Cardiac septum (tissue), 1 donor: Measurements from ENCODE around the gene COA3. TPM values are rescaled to one million over a fixed set of nuclear protein-coding genes. Genes with fewer than 3 reads are reported as not detected.
"Not testable (repeated sequence)": the region's sequence is repeated elsewhere in the genome, so short reads cannot be mapped to it uniquely, and the experiment has no call there.

Experiments used
- DNase-seq: peaks from one replicate; pipeline ENCODE4 v3.0.0-alpha.2; 2020; ENCODE audit warnings: low spot score
- intact Hi-C: fragments of 100-400 bp; cut with DNase I; formaldehyde crosslinking; loops from one replicate; pipeline ENCODE4 v1.14.0; 2022
- total RNA-seq: library from RNA; stranded (reverse); fragmentation: NEBNext Ultra II Directional; extraction: Animal tissue kit (Norgen Biotek cat#: 25700); gene quantifications from one replicate; pipeline ENCODE4 v1.2.1, GENCODE V29; 2021
- donor health status: DM: no; HTN: no; CAD: no.

The COA3 gene
- total RNA-seq, 1 donor from 2014 or later, result 61.4 TPM

DNA sequence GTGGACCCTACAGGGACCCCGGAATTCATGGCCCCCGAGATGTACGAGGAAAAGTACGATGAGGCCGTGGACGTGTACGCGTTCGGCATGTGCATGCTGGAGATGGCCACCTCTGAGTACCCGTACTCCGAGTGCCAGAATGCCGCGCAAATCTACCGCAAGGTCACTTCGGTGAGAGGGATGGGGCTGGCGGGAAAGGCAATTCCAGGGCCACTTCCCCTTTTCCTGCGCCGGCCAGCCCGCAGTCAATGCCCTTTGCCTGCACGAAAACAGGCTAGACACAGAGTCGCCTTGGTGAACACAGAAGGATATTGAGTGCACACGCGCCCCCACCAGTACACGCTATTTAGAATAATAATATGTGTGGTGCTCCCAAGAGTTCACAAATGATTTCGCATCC, 14.1 kb downstream of the COA3 start:
- intact Hi-C loops, result no loop called here
- DNase-seq, result no peak

DNA sequence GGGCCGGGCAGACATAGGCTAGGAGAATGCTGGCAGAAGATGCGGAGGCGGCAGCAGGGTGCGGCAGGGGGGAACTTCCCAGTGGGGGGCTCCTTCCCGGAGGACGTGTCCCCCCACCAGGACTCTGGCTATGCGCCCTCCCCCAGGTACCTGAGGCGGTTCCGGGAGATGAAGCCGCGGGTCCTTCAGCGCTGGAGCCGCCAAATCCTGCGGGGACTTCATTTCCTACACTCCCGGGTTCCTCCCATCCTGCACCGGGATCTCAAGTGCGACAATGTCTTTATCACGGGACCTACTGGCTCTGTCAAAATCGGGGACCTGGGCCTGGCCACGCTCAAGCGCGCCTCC, 14.7 kb downstream of the COA3 start:
- no peak for DNase-seq
- intact Hi-C loops, result no loop called here

DNA sequence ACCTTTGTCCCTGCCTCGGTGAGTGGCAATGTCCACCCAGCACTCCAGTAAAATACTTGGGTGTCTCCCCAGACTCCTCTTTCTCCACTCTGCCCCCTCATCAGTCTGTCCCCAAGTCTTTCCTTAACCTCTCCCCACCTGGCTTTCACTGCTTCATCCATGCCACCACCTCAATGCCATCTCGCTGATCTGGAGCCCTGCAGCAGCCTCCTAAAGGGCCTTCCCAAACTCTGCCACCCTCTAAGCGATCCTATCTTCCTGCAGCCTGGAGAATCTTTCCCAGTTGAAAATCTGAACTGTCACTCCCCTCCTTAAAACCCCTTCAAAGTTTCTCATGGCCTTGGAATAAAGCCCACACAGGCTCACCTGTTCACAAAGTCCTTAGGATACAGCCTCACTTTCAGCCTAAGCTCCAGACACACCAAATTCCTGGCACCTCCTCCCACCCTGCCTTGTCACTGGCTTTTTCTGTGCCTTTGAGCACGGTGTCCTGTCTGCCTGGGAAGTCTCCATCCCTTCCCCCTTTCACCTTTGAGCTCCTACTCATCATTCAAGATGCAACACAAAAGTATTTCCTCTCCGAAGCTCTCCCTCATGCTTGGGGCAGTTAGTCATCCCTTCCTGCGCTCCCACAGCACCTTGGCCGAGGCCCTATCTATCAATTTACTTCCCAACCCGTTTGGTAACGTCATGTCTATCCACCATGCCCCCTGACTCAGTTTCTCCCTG, 15.3 kb downstream of the COA3 start:
- DNase-seq, result no peak

DNA sequence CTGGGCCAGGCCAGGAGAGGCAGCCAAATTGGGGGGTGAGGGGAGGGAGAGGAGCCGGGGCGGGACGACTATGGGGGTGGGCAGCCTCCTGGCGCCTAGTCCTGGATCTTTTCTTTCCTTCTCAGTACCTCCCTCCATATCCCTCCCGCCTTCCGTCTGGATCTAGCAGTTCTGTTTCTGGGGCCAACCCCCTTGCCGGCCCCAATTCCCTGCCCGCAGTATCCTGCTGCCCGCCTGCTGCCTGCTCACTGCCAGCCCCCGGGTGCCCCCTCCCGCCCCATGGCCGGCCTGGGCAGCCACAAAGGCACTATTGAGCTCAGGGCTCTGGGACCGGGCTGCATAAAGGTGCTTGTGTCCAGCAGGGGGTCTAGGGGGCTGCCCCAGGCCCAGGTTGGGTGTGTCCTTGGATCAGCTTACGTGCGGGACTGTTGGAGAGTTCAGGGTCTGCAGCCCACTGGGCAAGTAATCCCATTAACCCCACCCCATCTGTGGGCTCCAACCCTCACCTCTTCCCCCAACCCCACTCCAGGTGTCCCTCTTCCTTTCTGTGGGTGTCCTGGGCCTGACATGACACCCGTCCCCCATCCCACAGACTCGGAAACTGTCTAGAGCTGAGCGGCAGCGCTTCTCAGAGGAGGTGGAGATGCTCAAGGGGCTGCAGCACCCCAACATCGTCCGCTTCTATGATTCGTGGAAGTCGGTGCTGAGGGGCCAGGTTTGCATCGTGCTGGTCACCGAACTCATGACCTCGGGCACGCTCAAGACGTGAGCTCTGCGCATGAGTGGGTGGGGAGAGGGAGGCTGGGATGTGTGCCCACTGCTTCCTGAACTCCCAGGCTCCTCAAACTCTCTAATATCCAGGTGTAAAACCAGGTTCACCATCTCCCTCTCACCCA, 16.1 kb downstream of the COA3 start:
- no peak for DNase-seq
- intact Hi-C loops, result no loop called here

More for the DNA sequence above, 15.3 kb downstream of the COA3 start:
- intact Hi-C loops, result no loop called here

DNA sequence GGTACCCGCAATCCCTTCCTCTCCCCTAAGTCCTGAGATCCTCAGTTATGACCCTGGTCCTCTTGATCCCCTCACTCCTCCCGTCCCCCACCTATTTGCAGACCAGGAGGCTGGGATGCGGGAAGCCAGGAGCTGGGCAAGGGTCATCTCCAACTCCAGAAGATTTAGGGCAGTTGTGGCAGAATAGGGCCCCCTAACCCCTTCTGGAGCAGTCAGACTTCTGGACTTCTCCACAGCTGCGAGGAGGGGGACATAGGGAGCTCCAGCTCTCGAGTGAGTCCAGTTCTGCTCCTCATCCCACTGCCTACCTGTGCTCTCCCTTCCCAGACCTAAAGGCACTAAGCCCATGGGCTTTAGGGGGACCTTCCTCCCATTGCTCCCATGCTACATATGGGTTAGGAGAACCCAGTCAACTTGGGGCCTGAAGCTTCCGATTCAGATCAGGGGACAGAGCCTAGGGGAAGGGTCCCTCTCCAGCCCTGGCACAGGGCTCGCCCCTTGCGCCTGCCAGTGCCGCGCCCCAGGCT, 16.8 kb downstream of the COA3 start:
- DNase-seq, result no peak
- intact Hi-C loops, result no loop called here

DNA sequence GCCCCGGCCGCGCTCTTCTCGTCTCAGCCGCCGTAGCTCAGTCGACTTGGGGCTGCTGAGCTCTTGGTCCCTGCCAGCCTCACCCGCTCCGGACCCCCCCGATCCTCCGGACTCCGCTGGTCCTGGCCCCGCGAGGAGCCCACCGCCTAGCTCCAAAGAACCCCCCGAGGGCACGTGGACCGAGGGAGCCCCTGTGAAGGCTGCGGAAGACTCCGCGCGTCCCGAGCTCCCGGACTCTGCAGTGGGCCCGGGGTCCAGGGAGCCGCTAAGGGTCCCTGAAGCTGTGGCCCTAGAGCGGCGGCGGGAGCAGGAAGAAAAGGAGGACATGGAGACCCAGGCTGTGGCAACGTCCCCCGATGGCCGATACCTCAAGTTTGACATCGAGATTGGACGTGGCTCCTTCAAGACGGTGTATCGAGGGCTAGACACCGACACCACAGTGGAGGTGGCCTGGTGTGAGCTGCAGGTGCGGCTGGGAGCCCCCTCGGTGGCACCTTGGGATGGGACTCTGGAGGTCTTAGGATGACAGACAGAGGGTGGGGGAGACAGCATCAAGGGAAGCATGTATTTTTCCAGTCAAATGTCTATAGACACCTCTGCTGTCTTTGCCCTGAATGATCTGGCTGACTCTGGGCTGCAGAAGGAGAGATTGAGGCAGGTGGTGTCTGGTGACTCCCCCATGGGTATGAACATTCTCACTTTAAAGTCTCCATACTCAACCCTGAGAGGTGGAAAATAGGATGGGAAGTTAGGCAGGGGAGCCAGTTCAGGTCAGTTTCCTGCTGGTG, 17.5 kb downstream of the COA3 start:
- intact Hi-C loops, result no loop called here
- no peak for DNase-seq

DNA sequence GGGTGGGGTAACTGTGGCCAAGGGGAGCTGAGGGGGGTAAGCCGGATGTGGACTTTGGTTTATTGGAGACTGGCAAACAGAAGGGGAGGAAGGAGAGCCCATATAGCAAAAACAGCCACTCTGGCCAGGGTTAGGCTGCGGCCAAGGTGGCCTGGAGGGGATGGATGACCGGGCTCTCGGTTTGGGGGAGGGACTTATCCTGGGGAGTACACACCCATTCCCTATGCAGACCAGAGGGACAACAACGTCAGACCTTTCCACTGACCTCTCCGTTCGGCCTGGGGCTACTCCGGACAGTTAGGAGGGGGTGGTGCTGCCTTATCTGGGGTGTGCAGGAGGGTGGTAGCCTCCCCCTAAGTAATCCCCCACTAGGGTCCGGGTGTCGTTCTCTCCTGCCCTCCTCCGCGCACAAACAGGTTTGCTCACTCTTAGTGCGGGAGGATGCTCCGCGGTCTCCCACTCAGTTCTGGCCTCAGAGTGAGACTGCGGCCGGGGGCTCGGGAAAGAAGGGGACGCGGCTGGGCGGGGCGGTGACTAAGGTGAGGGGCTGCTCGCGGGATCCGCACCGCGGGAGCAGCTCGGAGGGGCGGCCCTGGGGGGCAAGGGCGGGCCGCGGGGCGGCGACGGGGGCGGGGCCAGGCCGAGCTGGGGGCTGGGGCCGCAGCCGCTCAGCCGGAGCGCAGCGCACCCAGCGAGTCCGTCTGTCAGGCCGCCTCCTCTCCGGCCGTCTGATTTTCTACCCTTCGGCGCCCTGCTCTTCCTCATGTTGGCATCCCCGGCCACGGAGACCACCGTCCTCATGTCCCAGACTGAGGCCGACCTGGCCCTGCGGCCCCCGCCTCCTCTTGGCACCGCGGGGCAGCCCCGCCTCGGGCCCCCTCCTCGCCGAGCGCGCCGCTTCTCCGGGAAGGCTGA, 18.3 kb downstream of the COA3 start, which contains the start of gene WNK4:
Gene WNK4 (plus strand): TSS at position 675 of the 915 bp plus-strand sequence. CDS start 89 bp downstream, at position 764.
- DNase-seq, result no peak
- intact Hi-C loops, result no loop called here

DNA sequence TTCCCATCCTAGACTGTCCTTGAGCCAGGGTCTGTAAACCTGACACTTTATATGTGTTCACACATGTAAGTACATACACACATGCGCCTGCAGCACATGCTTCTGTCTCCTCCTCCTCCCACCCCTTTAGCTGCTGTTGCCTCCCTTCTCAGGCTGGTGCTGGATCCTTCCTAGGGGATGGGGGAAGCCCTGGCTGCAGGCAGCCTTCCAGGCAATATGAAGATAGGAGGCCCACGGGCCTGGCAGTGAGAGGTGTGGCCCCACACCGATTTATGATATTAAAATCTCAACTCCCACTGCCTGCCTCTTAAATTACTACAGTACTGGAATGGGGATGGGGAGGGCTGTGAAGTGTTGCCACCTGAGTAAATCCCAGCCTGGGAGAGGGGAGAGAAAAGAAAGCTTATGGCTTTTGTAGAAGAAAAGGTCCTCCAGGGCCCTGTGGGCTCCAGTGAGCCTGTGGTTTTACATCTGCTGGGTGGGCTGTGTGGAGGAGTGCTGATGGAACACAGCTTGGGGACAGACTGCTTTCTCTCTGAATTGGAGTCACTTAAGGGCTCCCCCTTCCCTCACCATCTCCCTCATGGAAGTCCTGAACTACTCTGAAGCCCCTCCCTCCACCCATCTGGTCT, 19.1 kb downstream of the COA3 start:
- intact Hi-C loops, result no loop called here
- DNase-seq, result no peak

DNA sequence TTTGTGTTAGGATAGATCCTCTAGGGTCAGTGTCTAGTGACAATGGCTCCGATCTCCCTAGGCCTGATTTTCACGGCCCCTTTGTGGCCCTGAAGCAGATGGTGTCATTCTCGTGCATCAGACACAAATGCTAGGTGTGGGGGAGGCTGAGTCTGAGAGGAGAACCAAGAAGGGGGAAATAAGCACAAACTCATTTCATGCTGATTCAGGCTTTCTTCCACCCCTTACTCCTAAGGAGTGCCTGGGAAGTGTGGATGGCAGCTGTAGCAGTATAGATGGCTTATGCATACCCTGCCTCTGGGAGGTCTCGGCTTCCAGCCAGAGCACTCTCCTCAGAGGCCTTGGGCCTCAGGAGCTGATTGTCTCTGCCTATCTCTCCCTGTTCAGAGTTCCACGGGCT, 19.9 kb downstream of the COA3 start:
- intact Hi-C loops, result no loop called here
- no peak for DNase-seq

DNA sequence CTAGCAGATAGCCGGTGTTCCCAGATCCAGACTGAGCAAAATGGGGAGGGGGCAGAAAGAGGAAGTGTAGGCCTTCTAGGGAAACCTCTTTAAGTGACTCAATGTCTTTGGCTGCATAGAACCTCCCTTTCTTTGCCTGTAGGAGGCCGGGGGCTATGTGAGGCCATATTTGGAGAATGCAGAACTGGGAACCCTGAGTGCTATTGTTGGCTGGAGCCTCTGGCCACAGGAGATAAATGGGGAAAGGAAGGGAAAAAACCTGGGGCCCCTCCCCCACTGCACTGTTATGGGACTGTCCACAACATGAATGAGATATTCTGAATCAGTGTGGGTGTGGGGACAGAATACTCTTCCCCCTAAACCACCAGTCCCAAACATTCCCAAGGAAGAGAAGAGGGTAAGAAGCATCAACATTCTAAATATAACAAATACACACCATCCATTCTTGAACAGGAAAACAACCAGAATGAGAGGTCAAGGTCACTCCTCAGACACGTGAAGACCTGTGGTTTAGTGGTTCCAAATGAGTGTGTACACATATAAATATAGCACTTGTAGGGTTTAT, 22.9 kb downstream of the COA3 start:
- intact Hi-C loops, result no loop called here

DNA sequence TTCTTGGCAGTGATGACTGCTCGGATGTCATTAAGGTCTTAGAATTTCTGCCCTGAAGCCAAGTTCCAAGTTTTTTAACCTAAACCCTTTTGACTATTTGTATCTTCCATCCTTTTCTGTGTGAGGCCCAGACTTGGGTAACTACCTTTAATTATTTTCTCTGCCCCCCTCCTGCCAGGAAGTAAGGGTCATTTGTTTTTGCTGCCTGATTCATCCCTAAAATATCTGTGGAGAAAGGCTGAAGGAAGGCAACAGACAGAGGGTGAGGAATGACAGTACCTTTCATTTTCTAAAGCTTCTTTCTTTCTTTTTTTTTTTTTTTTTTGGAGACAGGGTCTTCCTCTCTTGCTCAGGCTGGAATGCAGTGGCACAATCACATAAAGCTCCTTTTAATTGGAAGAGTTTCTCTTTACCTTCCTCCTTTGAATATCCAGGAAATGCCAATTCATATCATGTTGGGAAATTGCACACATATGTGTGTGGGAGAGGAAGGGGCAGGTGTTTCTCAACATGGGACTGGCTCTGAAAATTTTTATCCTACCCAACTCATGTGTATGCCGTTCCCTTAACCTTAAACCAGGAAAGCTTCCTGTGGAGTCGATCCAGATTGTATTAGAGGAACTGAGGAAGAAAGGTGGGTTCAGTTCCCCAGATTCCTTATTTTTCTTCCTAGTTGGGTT, 24.3 kb downstream of the COA3 start:
- no peak for DNase-seq
- intact Hi-C loops, result no loop called here

More for the DNA sequence above, 22.9 kb downstream of the COA3 start:
- DNase-seq, result no peak

DNA sequence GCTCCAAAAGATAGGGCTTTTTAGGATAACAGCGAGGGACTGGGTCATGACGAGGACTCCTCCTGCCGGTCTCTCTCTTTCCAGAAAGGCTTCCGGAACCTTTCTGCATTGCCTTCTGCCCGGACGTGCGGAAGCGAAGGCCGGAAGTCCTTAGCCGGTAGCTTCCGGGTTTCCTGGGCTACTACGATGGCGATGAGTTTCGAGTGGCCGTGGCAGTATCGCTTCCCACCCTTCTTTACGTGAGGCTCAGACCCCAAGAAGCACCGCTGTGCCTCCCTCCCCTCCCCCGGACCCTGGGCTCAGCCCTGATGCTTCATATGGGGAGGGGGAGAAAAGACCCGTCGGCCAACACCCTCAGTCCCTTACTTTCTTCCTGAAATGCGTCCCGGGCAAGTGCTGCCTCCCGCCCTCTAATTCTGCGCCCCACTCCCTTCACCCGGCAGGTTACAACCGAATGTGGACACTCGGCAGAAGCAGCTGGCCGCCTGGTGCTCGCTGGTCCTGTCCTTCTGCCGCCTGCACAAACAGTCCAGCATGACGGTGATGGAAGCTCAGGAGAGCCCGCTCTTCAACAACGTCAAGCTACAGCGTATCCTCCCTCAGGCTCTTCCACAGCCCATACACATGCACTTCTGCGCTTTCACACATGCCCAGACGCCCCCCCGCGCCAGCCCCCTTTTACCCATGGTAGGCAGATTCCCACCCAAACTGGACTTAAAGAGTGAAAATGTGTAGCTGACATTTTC, 25.0 kb downstream of the COA3 start, which contains the start of gene VPS25:
Gene VPS25 (plus strand): TSS at position 160 of the 746 bp plus-strand sequence. CDS start 27 bp downstream, at position 187.
- DNase-seq, result peak; percentile 92
- intact Hi-C loops, result no loop called here

DNA sequence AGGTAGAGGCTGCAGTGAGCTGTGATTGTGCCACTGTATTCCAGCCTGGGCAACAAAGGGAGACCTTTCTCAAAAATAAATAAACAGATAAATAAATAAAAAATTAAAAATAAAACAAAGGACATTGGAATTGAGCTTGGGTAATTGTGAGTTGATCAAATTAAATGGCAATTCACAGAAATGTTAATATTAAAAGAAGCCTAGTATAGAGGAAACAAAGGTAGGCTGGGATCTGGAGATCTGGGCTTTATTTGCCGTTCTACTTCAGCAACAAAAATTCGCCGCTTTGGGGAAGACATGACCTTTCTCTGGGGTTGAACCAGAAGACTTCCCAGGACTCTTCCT, 25.6 kb downstream of the COA3 start:
- intact Hi-C loops, result no loop called here
- DNase-seq, result no peak

DNA sequence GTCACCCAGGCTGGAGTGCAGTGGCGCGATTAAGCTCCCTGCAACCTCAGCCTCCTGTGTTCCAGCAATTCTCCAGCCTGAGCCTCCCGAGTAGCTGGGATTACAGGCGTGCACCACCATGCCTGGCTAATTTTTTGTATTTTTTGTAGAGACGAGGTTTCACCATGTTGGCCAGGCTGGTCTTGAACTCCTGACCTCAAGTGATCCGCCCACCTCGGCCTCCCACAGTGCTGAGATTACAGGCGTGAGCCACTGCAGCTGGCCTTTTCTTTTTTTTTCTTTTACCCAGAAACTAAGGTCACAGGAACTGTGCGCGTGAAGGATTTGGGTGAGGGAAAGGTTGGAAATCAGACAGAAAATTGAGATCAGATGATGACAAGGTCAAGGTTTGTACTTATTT, 28.5 kb downstream of the COA3 start:
- DNase-seq, intact Hi-C loops: not testable (repeated sequence)

DNA sequence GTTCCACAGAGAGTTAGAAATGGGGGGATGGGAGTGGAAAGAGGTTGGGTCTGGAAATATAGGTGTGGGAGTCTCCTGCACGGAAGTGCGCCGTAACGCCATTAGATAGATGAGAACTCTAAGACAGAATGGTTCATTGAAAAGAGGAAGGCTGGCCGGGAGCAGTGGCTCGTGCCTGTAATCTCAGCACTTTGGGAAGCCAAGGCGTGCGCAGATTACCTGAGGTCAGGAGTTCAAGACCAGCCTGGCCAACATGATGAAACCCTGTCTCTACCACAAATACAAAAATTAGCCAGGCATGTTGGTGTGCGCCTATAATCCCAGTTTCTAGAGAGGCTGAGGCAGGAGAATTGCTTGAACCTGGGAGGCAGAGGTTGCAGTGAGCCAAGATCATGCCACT, 30.5 kb downstream of the COA3 start:
- intact Hi-C loops, DNase-seq: not testable (repeated sequence)

DNA sequence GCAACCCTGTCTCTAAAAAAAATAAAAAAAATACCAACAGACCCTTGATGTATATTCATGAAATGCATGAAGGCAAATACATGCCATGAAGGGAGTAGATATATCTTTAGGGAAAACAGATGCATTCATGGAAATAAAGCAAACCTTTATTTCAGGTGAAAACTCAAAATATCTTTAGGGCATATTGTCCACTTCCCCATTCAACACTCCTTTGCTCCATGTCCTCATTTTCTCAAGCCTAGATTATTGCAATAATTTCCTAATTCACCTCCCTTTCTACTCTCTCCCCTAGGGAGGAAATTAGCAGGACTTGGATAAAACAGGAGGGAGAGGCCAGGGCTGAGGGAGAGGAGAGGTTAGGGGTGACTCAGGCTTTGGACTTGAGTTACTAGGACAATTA, 31.0 kb downstream of the COA3 start:
- DNase-seq, result no peak
- intact Hi-C loops, result no loop called here

DNA sequence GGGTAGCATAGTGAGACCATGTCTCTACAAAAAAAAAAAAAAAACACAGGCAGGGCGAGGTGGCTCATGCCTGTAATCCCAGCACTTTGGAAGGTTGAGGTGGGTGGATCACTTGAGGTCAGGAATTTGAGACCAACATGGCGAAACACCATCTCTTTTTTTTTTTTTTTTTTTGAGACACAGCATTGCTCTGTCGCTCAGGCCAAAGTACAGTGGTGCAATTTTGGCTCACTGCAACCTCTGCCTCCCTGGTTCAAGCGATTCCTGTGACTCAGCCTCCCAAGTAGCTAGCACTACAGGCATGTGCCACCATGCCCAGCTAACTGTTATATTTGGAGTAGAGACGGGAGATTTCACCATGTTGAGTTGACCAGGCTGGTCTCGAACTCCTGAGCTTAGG, 32.4 kb downstream of the COA3 start:
- DNase-seq, result no peak
- intact Hi-C loops, result no loop called here
